HCT116 (cell line): ENCODE data around the gene FBXL13. TPM values are rescaled to one million over a fixed set of nuclear protein-coding genes. Genes with fewer than 3 reads are reported as not detected.

ENCODE experiments used
- ATAC-seq: fragments of 200-7000 bp; cut with Tn5 transposase; 2 replicates; pipeline ENCODE4 v1.9.1; 2020; ENCODE audit warnings: mild to moderate bottlenecking, moderate library complexity
- BruUV-seq: library from RNA; stranded (reverse); fragments of 400-500 nt; replicated peaks from 2 replicates; lab custom pipeline; 2021; lab: Mats Ljungman, UMichigan
- CTCF ChIA-PET: fragments of 300-600 bp; sonication (Branson Sonifier 250); formaldehyde crosslinking; loops from one replicate; lab custom pipeline; 2021; ENCODE audit warnings: antibody characterized with exemption; lab: Charles Lee
- POLR2A ChIA-PET: fragments of 300-600, 350-600 bp; sonication (Branson Sonifier 250); formaldehyde crosslinking; loops from one replicate; lab custom pipeline; 2021; ENCODE audit warnings: antibody characterized with exemption; lab: Charles Lee
- RAD21 ChIA-PET, 2 experiments: fragments of 300-600 bp; sonication (Branson Sonifier 250); formaldehyde crosslinking; loops; one replicate each; lab custom pipeline; 2023; ENCODE audit warnings: low total read pairs in 2 of 2; ENCODE audit not compliant: uncharacterized antibody in 2 of 2, unreplicated experiment in 2 of 2, low non-redundant PET in 1 of 2; lab: Charles Lee
- DNase-seq: peaks from one replicate; pipeline ENCODE4 v3.0.0-alpha.2; 2010; ENCODE audit warnings: low read depth, low spot score
- H2AFZ ChIP-seq: fragments of 200-600 bp; shearing (Covaris generic), sonication (generic); 2 replicates; pipeline ENCODE4 v1.6.1; 2017; ENCODE audit warnings: low read depth, mixed run types, mixed read lengths, antibody characterized with exemption, low read length; ENCODE audit not compliant: poor library complexity, severe bottlenecking
- H3K27ac ChIP-seq: 2 replicates; pipeline ENCODE4 v1.5.1; 2012; ENCODE audit warnings: low read depth, low read length
- H3K27me3 ChIP-seq: fragments of 200-600 bp; sonication (generic); 2 replicates; pipeline ENCODE4 v1.6.1; 2016; ENCODE audit warnings: mixed run types, low read length, mixed read lengths; ENCODE audit not compliant: insufficient read depth
- H3K36me3 ChIP-seq, 2 experiments: fragments of 200-500 bp in 1 of 2; fragments of 200-600 bp in 1 of 2; sonication (Bioruptor generic) in 1 of 2; sonication (generic) in 1 of 2; 2 replicates each; pipeline versions ENCODE4 v1.5.1 to v1.6.1; 2014 to 2016; ENCODE audit warnings: low read length in 2 of 2, inconsistent platforms in 1 of 2, mixed read lengths in 1 of 2, mixed run types in 1 of 2; ENCODE audit not compliant: insufficient read depth in 2 of 2, control insufficient read depth in 1 of 2
- H3K4me1 ChIP-seq, 2 experiments: fragments of 200-600 bp in 1 of 2; sonication (generic) in 1 of 2; 2 replicates each; pipeline versions ENCODE4 v1.5.1 to v1.6.1; 2012 to 2017; ENCODE audit warnings: low read length in 2 of 2, inconsistent platforms in 1 of 2, mild to moderate bottlenecking in 1 of 2, mixed read lengths in 1 of 2, mixed run types in 1 of 2, moderate library complexity in 1 of 2; ENCODE audit not compliant: insufficient read depth in 2 of 2, control insufficient read depth in 1 of 2
- H3K4me2 ChIP-seq: fragments of 200-600 bp; sonication (generic); 2 replicates; pipeline ENCODE4 v1.6.1; 2017; ENCODE audit warnings: mixed run types, low read length, mixed read lengths
- H3K4me3 ChIP-seq, 2 experiments: fragments of 200-600 bp in 1 of 2; sonication (generic) in 1 of 2; replicated peaks in 1 of 2; 2 replicates each; pipeline ENCODE4 v1.5.1; 2011 to 2016; ENCODE audit warnings: low read length in 2 of 2, control low read depth in 1 of 2, low read depth in 1 of 2, mild to moderate bottlenecking in 1 of 2, mixed read lengths in 1 of 2, mixed run types in 1 of 2
- H3K79me2 ChIP-seq: fragments of 200-600 bp; sonication (generic); 2 replicates; pipeline ENCODE4 v1.6.1; 2017; ENCODE audit warnings: mild to moderate bottlenecking, mixed run types, low read length, moderate library complexity, mixed read lengths; ENCODE audit not compliant: insufficient read depth
- H3K9ac ChIP-seq: fragments of 200-600 bp; sonication (generic); 2 replicates; pipeline ENCODE4 v1.6.1; 2016; ENCODE audit warnings: low read length, mixed read lengths
- H3K9me2 ChIP-seq: fragments of 200-600 bp; sonication (generic), shearing (Covaris generic); 2 replicates; pipeline ENCODE4 v1.6.1; 2017; ENCODE audit warnings: mixed run types, mild to moderate bottlenecking, moderate library complexity; ENCODE audit not compliant: insufficient read depth
- H3K9me3 ChIP-seq, 2 experiments: fragments of 200-500 bp in 1 of 2; fragments of 200-600 bp in 1 of 2; sonication (Bioruptor generic) in 1 of 2; sonication (generic) in 1 of 2; 2 replicates each; pipeline ENCODE4 v1.6.1; 2014 to 2017; ENCODE audit warnings: low read length in 2 of 2, mixed read lengths in 2 of 2, inconsistent platforms in 1 of 2, low read depth in 1 of 2, mild to moderate bottlenecking in 1 of 2, mixed run types in 1 of 2, moderate library complexity in 1 of 2; ENCODE audit not compliant: control insufficient read depth in 1 of 2, insufficient read depth in 1 of 2
- H4K20me1 ChIP-seq: fragments of 200-600 bp; sonication (generic), shearing (Covaris generic); 2 replicates; pipeline ENCODE4 v1.6.1; 2017; ENCODE audit warnings: mixed run types, mild to moderate bottlenecking, moderate library complexity; ENCODE audit not compliant: insufficient read depth
- JUND ChIP-seq: IDR thresholded peaks from 2 replicates; pipeline ENCODE4 v1.6.1; 2012
- POLR2AphosphoS5 ChIP-seq: IDR thresholded peaks from 2 replicates; pipeline ENCODE4 v1.6.1; 2011; ENCODE audit warnings: mild to moderate bottlenecking, low read depth, low read length, moderate library complexity
- REST ChIP-seq: IDR thresholded peaks from 2 replicates; pipeline ENCODE4 v1.6.1; 2012; ENCODE audit warnings: low read depth
- SIN3A ChIP-seq: IDR thresholded peaks from 2 replicates; pipeline ENCODE4 v1.6.1; 2012; ENCODE audit warnings: low read depth
- SP1 ChIP-seq: IDR thresholded peaks from 2 replicates; pipeline ENCODE4 v1.6.1; 2012; ENCODE audit warnings: low read depth
- TCF7L2 ChIP-seq: IDR thresholded peaks from 2 replicates; pipeline ENCODE4 v1.7.0; 2011; ENCODE audit warnings: borderline replicate concordance, inconsistent platforms; ENCODE audit not compliant: insufficient read depth, insufficient read length; ENCODE audit errors: extremely low read depth
- ZNF274 ChIP-seq: fragments of 200-500 bp; sonication (Bioruptor generic); IDR thresholded peaks from 2 replicates; pipeline ENCODE4 v1.6.1; 2014; ENCODE audit warnings: mild to moderate bottlenecking, low read depth, low read length, inconsistent platforms
- intact Hi-C: fragments of 100-400 bp; cut with micrococcal nuclease; formaldehyde crosslinking; loops from 2 replicates; pipeline ENCODE4 v1.10.0; 2022
- total RNA-seq: library from RNA; stranded (reverse); gene quantifications from one replicate; pipeline ENCODE4 v1.2.1, GENCODE V29; 2021; ENCODE audit not compliant: unreplicated experiment
- TF ChIP-seq, protein P1 (sequence below): IDR thresholded peaks from 2 replicates; pipeline ENCODE4 v1.6.1; 2012

FBXL13 gene
- total RNA-seq, 1 experiment from 2014 or later = 1.0 TPM

GRCh38 chr7:102811942-102812678, 262.5 kb downstream of the FBXL13 start:
- TF ChIP-seq SP1 (no peak), SIN3A (no peak), TCF7L2 (no peak), POLR2AphosphoS5 (no peak), JUND (no peak), ZNF274 (no peak)
- TF ChIP-seq, protein P1, sequence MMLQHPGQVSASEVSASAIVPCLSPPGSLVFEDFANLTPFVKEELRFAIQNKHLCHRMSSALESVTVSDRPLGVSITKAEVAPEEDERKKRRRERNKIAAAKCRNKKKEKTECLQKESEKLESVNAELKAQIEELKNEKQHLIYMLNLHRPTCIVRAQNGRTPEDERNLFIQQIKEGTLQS = no peak
- TF ChIP-seq, all 23 proteins: peak for 0
- ChIA-PET RAD21 (no interaction called here), CTCF (no interaction called here), POLR2A (no interaction called here)
- 0 out of 4 replicates have a peak, but pooled peaks cover 0 to 3% of the 10 kb centered on the region in 2 experiments for H3K4me1 ChIP-seq
- H3K36me3 ChIP-seq = no peaks in the 10 kb centered on the region
- no peaks in the 10 kb centered on the region for H3K79me2 ChIP-seq
- H3K9me2 ChIP-seq = no peaks in the 10 kb centered on the region
- no TSS peak for BruUV-seq
- no peaks in the 10 kb centered on the region for H3K27me3 ChIP-seq
- ATAC-seq = no peak
- H3K27ac ChIP-seq = no peak overlapping the region
- DNase-seq = no peak
- H3K9ac ChIP-seq = no peak overlapping the region
- no peaks in the 10 kb centered on the region for H4K20me1 ChIP-seq
- no peak overlapping the region for H2AFZ ChIP-seq
- no peaks in the 10 kb centered on the region for H3K9me3 ChIP-seq
- no peak overlapping the region for H3K4me2 ChIP-seq
- intact Hi-C loops = no loop called here
- H3K4me3 ChIP-seq = no peak overlapping the region

DNA sequence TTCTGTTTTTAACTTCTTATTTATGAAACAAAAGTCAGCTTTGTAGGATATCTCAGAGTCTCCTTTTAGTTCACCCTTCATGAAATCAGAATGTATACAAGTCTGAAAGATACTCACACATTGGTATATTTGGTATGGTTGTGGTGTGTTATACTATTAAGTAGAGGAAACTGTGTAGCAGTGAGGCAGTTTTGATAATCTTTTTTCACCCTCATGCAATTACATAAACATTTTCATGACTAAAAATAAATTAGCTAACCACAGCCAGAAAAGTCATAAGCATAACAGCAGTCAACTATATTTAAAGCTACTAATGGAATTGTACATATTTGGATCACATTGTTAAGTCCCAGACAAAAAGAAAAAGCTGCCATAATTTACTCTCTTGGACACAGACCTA, 263.7 kb downstream of the FBXL13 start:
- Histone ChIP-seq H3K9me2 (no peaks in the 10 kb centered on the region), H3K9me3 (no peaks in the 10 kb centered on the region), H3K27me3 (no peaks in the 10 kb centered on the region), H3K79me2 (no peaks in the 10 kb centered on the region), H3K27ac (no peak overlapping the region), H3K36me3 (no peaks in the 10 kb centered on the region), H2AFZ (no peak overlapping the region), H3K4me2 (no peak overlapping the region), H4K20me1 (no peaks in the 10 kb centered on the region), H3K9ac (no peak overlapping the region), H3K4me3 (no peak overlapping the region), H3K4me1 (0 out of 4 replicates have a peak, but pooled peaks cover 0 to 3% of the 10 kb centered on the region in 2 experiments)
- DNase-seq (no peak), ATAC-seq (no peak)
- CTCF ChIA-PET = no interaction called here
- no peak for TF ChIP-seq REST
- intact Hi-C loops = no loop called here
- POLR2A ChIA-PET = no interaction called here
- RAD21 ChIA-PET = no interaction called here
- no TSS peak for BruUV-seq
